Measurements from ENCODE around the gene CFAP410.

The CFAP410 gene

GRCh38 chr21:44298301-44298700 is 40.9 kb downstream of the CFAP410 start:
- DNase-seq (ENCODE audit: low spot score) = no peak

GRCh38 chr21:44297525-44298290 is 41.5 kb downstream of the CFAP410 start:
- DNase-seq (ENCODE audit: low spot score) = peak; percentile 90

- no peak for DNase-seq (ENCODE audit: low spot score)
Measured at GRCh38 chr21:44296916-44297315, 42.3 kb downstream of the CFAP410 start.

- DNase-seq (ENCODE audit: low spot score) = no peak
Measured at GRCh38 chr21:44296103-44296519, 43.1 kb downstream of the CFAP410 start.

GRCh38 chr21:44295646-44296045 is 43.5 kb downstream of the CFAP410 start:
- no peak for DNase-seq (ENCODE audit: low spot score)

GRCh38 chr21:44295163-44295573 is 44.0 kb downstream of the CFAP410 start:
- DNase-seq (ENCODE audit: low spot score) = no peak

- DNase-seq (ENCODE audit: low spot score) = no peak
Measured at GRCh38 chr21:44294391-44295162, 44.6 kb downstream of the CFAP410 start.

GRCh38 chr21:44293551-44294231 is 45.5 kb downstream of the CFAP410 start:
- no peak for DNase-seq (ENCODE audit: low spot score)

GRCh38 chr21:44292812-44293195 is 46.4 kb downstream of the CFAP410 start:
- DNase-seq (ENCODE audit: low spot score) = no peak

GRCh38 chr21:44291936-44292811 is 47.0 kb downstream of the CFAP410 start:
- DNase-seq (ENCODE audit: low spot score) = no peak

GRCh38 chr21:44291078-44291935 is 47.9 kb downstream of the CFAP410 start:
- no peak for DNase-seq (ENCODE audit: low spot score)

- no peak for DNase-seq (ENCODE audit: low spot score)
Measured at GRCh38 chr21:44290327-44291077, 48.7 kb downstream of the CFAP410 start.

GRCh38 chr21:44289381-44290010 is 49.7 kb downstream of the CFAP410 start:
- DNase-seq (ENCODE audit: low spot score) = no peak

GRCh38 chr21:44288251-44289110 is 50.7 kb downstream of the CFAP410 start:
- no peak for DNase-seq (ENCODE audit: low spot score)

- DNase-seq (ENCODE audit: low spot score) = no peak
Measured at GRCh38 chr21:44286716-44287632, 52.2 kb downstream of the CFAP410 start.

GRCh38 chr21:44286086-44286715 is 53.0 kb downstream of the CFAP410 start:
- no peak for DNase-seq (ENCODE audit: low spot score)
